Measurements from ENCODE around the gene BSN. TPM values are rescaled to one million over a fixed set of nuclear protein-coding genes. Genes with fewer than 3 reads are reported as not detected.

BSN gene
- polyA plus RNA-seq, 1 experiment: 0.04 TPM

DNA sequence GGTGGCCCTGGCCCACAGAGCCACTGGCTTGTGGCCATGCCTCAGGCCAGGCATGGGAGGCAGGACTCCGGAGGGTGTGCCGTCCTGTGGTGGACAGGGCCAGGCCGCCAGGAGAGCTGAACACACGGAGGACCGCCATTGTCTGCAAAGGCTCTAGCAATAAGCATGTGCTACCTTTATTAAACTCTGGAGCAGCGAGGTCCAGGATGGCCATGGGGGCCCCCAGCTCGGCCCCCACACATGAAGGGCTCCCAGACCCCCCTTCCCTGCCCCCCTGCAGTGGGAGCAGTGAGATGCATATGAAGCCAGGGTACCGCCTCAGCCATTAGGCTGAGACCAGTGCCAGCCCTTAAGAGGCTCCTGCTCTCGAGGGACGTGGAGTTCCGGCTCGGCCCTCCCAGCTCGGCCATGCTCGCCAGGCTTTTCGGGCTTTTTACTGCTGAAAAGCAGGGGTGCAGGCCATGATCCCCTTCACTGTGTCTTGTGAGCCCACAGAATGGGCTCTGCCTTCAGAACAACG, 162.5 kb downstream of the BSN start:
- TF ChIP-seq, protein P1, sequence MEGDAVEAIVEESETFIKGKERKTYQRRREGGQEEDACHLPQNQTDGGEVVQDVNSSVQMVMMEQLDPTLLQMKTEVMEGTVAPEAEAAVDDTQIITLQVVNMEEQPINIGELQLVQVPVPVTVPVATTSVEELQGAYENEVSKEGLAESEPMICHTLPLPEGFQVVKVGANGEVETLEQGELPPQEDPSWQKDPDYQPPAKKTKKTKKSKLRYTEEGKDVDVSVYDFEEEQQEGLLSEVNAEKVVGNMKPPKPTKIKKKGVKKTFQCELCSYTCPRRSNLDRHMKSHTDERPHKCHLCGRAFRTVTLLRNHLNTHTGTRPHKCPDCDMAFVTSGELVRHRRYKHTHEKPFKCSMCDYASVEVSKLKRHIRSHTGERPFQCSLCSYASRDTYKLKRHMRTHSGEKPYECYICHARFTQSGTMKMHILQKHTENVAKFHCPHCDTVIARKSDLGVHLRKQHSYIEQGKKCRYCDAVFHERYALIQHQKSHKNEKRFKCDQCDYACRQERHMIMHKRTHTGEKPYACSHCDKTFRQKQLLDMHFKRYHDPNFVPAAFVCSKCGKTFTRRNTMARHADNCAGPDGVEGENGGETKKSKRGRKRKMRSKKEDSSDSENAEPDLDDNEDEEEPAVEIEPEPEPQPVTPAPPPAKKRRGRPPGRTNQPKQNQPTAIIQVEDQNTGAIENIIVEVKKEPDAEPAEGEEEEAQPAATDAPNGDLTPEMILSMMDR (IDR thresholded peaks at IDR 0.05; ENCODE audit: insufficient read depth, low read depth, low read length): no peak
- POLR2A ChIA-PET: no interaction called here

DNA sequence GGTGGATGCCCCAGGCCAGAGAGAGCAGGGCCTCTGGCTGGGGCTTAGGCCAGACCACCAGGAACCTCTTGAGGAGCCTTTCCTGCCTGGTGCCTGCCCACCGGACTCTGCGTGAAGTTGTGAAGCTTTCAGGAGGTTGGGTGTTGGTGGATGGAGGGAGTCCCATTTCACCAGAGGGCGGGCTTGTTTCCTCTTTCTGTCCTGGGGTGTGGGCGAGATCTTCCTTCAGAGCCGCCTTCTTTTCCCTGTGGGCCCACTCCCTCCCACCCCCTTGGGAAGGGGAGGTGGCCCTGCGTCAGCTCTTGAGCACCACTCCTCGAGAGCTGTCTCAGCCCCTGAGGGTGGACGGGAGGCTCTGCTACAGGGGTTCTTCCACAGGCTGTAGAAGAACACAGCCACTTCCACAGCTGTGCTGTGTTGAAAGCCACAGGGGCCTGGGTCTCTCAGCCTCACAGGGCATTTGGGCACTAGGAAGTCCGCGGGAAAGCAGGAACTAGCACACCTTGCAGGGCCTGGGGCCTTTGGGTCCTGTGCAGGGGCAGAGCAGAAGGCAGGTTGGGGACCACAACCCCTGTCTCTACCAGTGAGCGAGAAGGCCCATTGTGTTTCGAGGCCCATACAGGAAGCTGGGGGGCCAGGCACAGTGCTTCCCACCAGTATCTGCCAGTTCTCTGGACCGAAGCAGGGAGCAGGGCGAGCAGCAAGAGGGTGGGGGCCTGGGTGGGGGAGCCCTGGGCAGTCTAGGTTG, 163.1 kb downstream of the BSN start:
- ChIA-PET CTCF (interaction anchor here (1.4 kb wide), 1 partner anchor 17 kb away, joined by 6 read pairs; no protein-coding TSS in a partner anchor), POLR2A (no interaction called here)
- Histone ChIP-seq H3K27me3 (ENCODE audit: control insufficient read depth, insufficient read depth, low read length) (no peaks in the 10 kb centered on the region), H3K4me3 (ENCODE audit: low read depth, low read length) (no peak overlapping the region), H3K36me3 (ENCODE audit: control insufficient read depth, insufficient read depth, low read length) (peaks cover 23% of the 10 kb centered on the region)
- TF ChIP-seq, protein P1 (IDR thresholded peaks at IDR 0.05; ENCODE audit: insufficient read depth, low read depth, low read length): no peak
- DNase-seq (ENCODE audit: low read depth): no peak

More for the DNA sequence above, 162.5 kb downstream of the BSN start:
- CTCF ChIA-PET: interaction anchor here (1.4 kb wide), 1 partner anchor 16 kb away, joined by 6 read pairs; no protein-coding TSS in a partner anchor
- no peak overlapping the region for H3K4me3 ChIP-seq (ENCODE audit: low read depth, low read length)
- H3K27me3 ChIP-seq (ENCODE audit: control insufficient read depth, insufficient read depth, low read length): no peaks in the 10 kb centered on the region
- peaks cover 20% of the 10 kb centered on the region for H3K36me3 ChIP-seq (ENCODE audit: control insufficient read depth, insufficient read depth, low read length)
- DNase-seq (ENCODE audit: low read depth): no peak

DNA sequence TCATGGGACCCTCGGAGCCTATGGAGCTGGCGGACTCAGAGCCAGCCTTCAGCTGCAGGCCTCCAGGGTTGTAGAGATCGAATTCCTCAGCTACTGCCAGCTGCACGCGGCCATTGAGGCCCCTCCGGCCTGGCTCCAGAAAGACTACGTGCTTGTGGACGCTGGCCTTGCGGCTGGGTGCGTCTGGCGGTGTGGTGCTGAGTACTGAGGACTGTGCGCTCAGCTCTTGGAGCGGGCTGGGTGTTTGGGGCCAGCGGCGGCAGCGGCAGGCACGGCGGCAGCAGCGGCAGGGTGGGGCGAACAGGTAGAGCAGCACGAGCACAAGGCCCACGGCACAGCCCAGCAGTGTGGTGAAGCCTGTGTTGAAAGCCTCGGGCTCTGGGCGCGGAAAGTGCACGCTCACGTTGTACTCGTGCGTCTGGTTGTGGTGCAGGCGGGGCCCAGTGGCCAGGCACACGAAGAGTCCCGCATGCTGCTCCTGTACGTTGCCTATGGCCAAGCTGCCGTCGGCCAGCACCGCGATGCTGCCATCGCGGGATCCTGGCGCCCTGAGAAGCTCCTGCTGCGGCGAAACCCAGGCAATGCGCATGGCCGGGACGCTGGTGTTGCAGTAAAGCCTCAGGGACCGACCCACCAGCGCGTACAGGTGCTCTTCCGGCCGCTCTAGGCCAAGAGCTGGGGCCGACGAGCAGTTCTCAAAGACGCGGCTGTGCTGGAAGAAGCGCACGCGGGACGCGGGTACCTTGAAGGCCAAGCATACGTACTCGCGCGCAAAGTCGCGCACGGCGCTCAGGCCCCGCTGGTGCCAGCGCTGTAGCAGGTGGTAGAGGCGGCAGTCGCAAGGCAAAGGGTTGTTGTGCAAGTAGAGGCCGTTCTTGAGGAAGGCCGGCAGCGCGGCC, 163.9 kb downstream of the BSN start:
- DNase-seq (ENCODE audit: low read depth): no peak
- POLR2A ChIA-PET: no interaction called here
- Histone ChIP-seq H3K36me3 (ENCODE audit: control insufficient read depth, insufficient read depth, low read length) (peaks cover 21% of the 10 kb centered on the region), H3K4me3 (ENCODE audit: low read depth, low read length) (no peak overlapping the region), H3K27me3 (ENCODE audit: control insufficient read depth, insufficient read depth, low read length) (no peaks in the 10 kb centered on the region)
- CTCF ChIA-PET: interaction anchor here (0.7 to 4.4 kb wide), 3 partner anchors 18 to 179 kb away, joined by 3 to 24 read pairs (median 6); no protein-coding TSS in a partner anchor
- TF ChIP-seq, protein P1 (IDR thresholded peaks at IDR 0.05; ENCODE audit: insufficient read depth, low read depth, low read length): no peak

DNA sequence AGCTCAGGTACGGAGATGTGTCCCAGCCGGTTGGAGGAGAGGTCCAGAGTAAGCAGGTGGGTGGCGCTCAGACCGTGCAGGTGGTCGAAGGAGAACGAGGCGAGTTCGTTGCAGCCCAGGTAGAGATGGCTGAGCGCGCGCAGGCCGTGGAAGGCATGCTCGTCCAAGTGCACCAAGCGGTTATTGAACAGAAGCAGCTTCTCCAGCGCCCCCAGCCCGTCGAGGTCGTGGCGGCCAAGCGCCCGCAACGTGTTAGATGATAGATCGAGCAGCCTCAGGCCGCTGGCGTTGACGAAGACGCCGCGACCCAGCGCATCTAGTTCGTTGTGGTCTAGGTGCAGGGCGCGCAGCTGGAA, 164.6 kb downstream of the BSN start:
- peak overlapping the region; percentile 50 for H3K4me3 ChIP-seq (ENCODE audit: low read depth, low read length)
- TF ChIP-seq, protein P1 (IDR thresholded peaks at IDR 0.05; ENCODE audit: insufficient read depth, low read depth, low read length): no peak
- ChIA-PET CTCF (interaction anchor here (0.7 to 4.4 kb wide), 2 partner anchors 120 to 180 kb away, joined by 3 to 24 read pairs; no protein-coding TSS in a partner anchor), POLR2A (no interaction called here)
- H3K27me3 ChIP-seq (ENCODE audit: control insufficient read depth, insufficient read depth, low read length): no peaks in the 10 kb centered on the region
- no peak for DNase-seq (ENCODE audit: low read depth)
- H3K36me3 ChIP-seq (ENCODE audit: control insufficient read depth, insufficient read depth, low read length): peaks cover 21% of the 10 kb centered on the region

All from BJ (cell line).